ENCODE results near the gene ASB18.

GRCh38 chr2:236166796-236167296, 97.4 kb downstream of the ASB18 start:
- TF ChIP-seq CTCF (IDR thresholded peaks at IDR 0.05) (no peak), EP300 (IDR thresholded peaks at IDR 0.05) (no peak)
